HFFc6 (cell line): Measurements from ENCODE around the gene RFC1. TPM values are rescaled to one million over a fixed set of nuclear protein-coding genes. Genes with fewer than 3 reads are reported as not detected.

Experiments used
- DNase-seq: peaks from one replicate; pipeline ENCODE4 v3.0.0-alpha.2; 2018
- H3K27ac Mint-ChIP-seq: 2 replicates; pipeline ENCODE4 v1.8.0; 2020; ENCODE audit warnings: mild to moderate bottlenecking, mixed read lengths
- H3K27me3 Mint-ChIP-seq: 2 replicates; pipeline ENCODE4 v1.8.0; 2021; ENCODE audit warnings: mild to moderate bottlenecking, moderate library complexity, mixed read lengths; ENCODE audit not compliant: insufficient read depth
- H3K36me3 Mint-ChIP-seq: 2 replicates; pipeline ENCODE4 v1.8.0; 2021; ENCODE audit warnings: low read depth, mixed read lengths
- H3K4me1 Mint-ChIP-seq: 2 replicates; pipeline ENCODE4 v1.8.0; 2020; ENCODE audit warnings: low read depth, mixed read lengths
- H3K4me3 Mint-ChIP-seq: 2 replicates; pipeline ENCODE4 v1.8.0; 2020; ENCODE audit warnings: mild to moderate bottlenecking, moderate library complexity, mixed read lengths
- H3K9me3 Mint-ChIP-seq: 2 replicates; pipeline ENCODE4 v1.8.0; 2020; ENCODE audit warnings: mild to moderate bottlenecking, mixed read lengths
- microRNA-seq: library from miRNA; unstranded; fragments of <30 nt; microRNA quantifications from one replicate; pipeline ENCODE4, GENCODE V29; 2019
- total RNA-seq, 6 experiments: library from RNA; stranded (reverse); fragmentation: NEBNext Ultra II Directional; extraction: Animal tissue kit (Norgen Biotek cat#: 25700); gene quantifications; 2 replicates in 1 of 6; 3 replicates in 5 of 6; pipeline ENCODE4 v1.2.3, GENCODE V29; 2021
- TF ChIP-seq, protein P1 (sequence below): fragments of 200-600 bp; sonication (generic); IDR thresholded peaks from 2 replicates; pipeline ENCODE4 v1.5.0; 2021; ENCODE audit warnings: antibody characterized with exemption, mild to moderate bottlenecking

Gene RFC1
- total RNA-seq, 6 experiments from 2014 or later: 35.1 to 42.7 (median 41.0) TPM

DNA sequence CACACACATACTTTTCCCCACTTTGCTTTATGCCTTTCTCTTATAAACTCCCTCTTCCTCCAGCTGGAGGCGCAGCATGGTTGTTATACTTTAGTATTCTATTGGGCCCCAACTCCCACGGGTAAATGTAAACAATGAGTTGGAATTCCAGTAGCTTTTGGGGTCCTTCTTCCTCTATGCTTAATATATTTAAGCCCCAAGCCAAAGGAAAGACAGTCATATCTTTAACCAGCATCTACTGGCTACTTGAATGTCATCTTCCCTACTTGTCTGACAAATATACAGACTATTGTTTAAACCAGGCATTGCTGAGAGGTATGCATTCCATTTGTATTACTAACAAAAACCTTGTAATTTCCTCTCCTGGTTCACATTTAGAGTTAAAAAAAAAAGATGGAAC lies 110.9 kb downstream of the RFC1 start:
- no peaks in the 10 kb centered on the region for H3K27me3 Mint-ChIP-seq
- DNase-seq: peak; percentile 55
- TF ChIP-seq, protein P1, sequence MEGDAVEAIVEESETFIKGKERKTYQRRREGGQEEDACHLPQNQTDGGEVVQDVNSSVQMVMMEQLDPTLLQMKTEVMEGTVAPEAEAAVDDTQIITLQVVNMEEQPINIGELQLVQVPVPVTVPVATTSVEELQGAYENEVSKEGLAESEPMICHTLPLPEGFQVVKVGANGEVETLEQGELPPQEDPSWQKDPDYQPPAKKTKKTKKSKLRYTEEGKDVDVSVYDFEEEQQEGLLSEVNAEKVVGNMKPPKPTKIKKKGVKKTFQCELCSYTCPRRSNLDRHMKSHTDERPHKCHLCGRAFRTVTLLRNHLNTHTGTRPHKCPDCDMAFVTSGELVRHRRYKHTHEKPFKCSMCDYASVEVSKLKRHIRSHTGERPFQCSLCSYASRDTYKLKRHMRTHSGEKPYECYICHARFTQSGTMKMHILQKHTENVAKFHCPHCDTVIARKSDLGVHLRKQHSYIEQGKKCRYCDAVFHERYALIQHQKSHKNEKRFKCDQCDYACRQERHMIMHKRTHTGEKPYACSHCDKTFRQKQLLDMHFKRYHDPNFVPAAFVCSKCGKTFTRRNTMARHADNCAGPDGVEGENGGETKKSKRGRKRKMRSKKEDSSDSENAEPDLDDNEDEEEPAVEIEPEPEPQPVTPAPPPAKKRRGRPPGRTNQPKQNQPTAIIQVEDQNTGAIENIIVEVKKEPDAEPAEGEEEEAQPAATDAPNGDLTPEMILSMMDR: peak; percentile 56

DNA sequence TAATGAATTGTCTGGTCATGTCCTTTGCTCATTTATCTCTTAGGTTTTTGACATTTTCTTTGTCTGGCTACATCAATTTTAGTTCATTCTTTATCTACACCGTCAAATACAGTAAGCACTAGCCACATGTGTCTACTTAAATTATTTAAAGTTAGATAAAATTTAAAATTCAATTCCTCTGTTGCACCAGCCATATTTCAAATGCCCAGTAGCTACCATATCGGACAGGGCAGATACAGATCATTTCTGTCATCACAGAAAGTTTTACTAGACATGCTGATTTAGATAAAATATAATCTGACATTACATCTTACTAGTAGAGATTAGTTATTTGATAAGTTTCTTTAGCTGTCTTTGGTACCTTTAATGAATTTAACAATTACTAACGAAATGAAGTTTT lies 122.7 kb downstream of the RFC1 start:
- Mint-ChIP-seq H3K36me3 (peaks cover 21% of the 10 kb centered on the region), H3K27me3 (no peaks in the 10 kb centered on the region; the same call in 1 of the 2 replicates), H3K4me1 (no peaks in the 10 kb centered on the region), H3K9me3 (no peaks in the 10 kb centered on the region; the same call in 1 of the 2 replicates), H3K4me3 (no peak overlapping the region), H3K27ac (no peak overlapping the region)
- TF ChIP-seq, protein P1: no peak
- no peak for DNase-seq

More for the DNA sequence above, 110.9 kb downstream of the RFC1 start:
- Mint-ChIP-seq H3K36me3 (peaks cover 11% of the 10 kb centered on the region; the same call in 1 of the 2 replicates), H3K4me3 (peak overlapping the region; percentile 37), H3K27ac (peak overlapping the region; percentile 53), H3K9me3 (no peaks in the 10 kb centered on the region; the same call in 1 of the 2 replicates), H3K4me1 (peaks cover 45% of the 10 kb centered on the region)

Small RNA genes within 50 kb of the gene (microRNA-seq; reads per million reads assigned to microRNA genes)
- not detected for gene MIR5591

Other genes with a start within 250 kb of the RFC1 start
- gene WDR19, start 183.8 kb downstream of the RFC1 start, total RNA-seq: 10 to 100 TPM in 3 of 6 experiments, 1 to 10 TPM in 3; 8.7 to 11.9 (median 10.0) TPM
- gene KLB, start 40.6 kb upstream of the RFC1 start, total RNA-seq: not detected
- 1,000 to 10,000 TPM; 1,332 to 1,543 (median 1,424) TPM for gene RPL9, start 92.6 kb upstream of the RFC1 start, total RNA-seq
- 1 to 10 TPM; 6.9 to 9.4 (median 8.1) TPM for gene LIAS, start 92.7 kb upstream of the RFC1 start, total RNA-seq
- 100 to 1,000 TPM in 5 of 6 experiments, 10 to 100 TPM in 1; 97.1 to 169 (median 158) TPM for gene UGDH, start 161.1 kb upstream of the RFC1 start, total RNA-seq